Measurements from ENCODE around the gene DFFA.
"Not testable (repeated sequence)": the region's sequence is repeated elsewhere in the genome, so short reads cannot be mapped to it uniquely, and the experiment has no call there.

Gene DFFA

DNA sequence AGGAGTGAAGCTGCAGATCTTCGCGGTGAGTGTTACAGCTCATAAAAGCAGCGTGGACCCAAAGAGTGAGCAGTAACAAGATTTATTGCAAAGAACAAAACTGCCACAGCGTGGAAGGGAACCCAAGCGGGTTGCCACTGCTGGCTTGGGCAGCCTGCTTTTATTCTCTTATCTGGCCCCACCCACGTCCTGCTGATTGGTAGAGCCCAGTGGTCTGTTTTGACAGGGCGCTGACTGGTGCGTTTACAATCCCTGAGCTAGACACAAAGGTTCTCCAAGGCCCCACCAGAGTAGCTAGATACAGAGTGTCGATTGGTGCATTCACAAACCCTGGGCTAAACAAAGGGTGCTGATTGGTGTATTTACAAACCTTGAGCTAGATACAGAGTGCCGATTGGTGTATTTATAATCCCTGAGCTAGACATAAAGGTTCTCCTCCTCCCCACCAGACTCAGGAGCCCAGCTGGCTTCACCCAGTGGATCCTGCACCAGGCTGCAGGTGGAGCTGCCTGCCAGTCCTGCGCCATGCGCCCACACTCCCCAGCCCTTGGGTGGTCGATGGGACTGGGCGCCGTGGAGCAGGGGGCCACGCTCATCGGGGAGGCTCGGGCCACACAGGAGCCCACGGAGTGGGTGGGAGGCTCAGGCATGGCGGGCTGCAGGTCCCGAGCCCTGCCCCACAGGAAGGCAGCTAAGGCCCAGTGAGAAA lies 46.3 kb downstream of the DFFA start:
- DNase-seq = not testable (repeated sequence)

DNA sequence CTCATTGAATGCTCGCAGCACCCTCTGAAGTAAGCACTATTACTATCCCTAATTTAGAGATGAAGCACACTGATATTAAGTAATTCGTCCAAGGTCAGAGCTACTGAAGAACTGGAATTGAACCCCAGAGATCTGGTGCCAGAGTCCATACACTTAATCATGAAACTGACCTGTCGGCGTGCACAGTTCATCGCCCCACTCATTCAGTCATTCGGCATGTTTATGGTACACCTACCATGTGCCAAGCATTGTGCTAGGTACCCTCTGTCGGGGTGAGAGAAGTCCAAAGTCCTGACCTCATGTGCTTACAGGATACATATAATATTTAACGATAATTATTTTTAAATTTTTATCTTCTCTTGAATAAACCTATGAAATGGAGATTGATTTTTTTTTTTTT lies 47.7 kb downstream of the DFFA start:
- no peak for DNase-seq

GRCh38 chr1:10424034-10424433 lies 48.3 kb downstream of the DFFA start:
- DNase-seq = no peak

- DNase-seq = no peak
Observed at GRCh38 chr1:10421637-10422036, 50.7 kb downstream of the DFFA start.

- DNase-seq = no peak
Observed at GRCh38 chr1:10419351-10419750, 53.0 kb downstream of the DFFA start.

GRCh38 chr1:10418741-10419140 lies 53.6 kb downstream of the DFFA start:
- not testable (repeated sequence) for DNase-seq

DNA sequence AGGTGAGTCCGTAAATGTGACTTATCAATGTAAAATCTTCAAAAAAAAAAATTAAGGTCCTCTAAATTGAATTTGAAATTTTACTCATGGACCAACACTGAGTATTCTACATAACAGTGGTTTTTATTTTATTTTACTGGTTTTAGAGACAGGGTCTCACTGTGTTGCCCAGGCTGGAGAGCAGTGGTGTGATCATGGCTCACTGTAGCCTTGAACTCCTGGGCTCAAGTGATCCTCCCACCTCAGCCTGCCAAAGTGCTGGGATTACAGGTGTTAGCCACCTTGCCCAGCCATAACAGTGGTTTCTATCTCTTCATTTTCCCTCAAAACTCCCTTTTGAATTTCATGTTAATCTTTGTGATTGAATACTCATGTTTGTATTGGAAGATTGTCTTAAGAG lies 56.4 kb downstream of the DFFA start:
- DNase-seq = not testable (repeated sequence)

DNA sequence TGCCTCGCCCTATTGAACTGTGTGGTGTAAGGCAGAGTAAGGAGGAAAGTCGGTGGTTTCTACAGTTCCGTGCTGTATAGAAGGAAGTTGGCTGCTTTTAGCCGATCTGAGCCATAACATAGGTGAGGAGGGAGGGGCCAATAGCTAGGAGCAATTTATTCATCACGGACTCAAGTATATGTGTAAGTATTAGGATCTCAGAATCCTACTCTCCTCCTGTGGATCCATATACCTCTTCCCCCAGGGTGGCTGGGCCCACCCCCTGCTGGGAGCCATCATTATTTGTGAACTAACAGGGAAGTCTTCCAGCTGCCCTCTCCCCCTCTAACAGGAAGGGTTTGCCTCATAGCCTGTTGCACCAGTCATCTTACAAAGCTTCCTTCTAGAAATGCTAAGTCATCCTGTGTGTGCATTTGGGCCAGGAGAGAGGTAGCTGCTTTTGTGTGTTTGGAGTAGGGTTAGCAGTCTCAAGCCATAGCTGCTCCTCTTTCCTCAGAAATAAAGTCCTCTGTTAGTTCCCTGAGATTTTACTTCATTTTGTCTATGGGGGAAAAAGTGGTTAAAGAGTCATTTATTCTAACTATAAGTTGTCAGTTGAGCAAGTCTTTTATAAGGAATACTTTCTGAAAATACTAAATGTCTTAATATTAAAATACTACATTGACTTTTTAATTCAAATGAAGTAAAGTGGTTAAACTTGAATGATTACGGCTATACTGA lies 57.0 kb downstream of the DFFA start:
- DNase-seq = no peak

GRCh38 chr1:10407201-10407600 lies 65.1 kb downstream of the DFFA start:
- no peak for DNase-seq
